ENCODE measurements around the gene PLA2G2F. TPM values are rescaled to one million over a fixed set of nuclear protein-coding genes. Genes with fewer than 3 reads are reported as not detected.

The PLA2G2F gene
- total RNA-seq, 2 donors from 2014 or later: not detected

DNA sequence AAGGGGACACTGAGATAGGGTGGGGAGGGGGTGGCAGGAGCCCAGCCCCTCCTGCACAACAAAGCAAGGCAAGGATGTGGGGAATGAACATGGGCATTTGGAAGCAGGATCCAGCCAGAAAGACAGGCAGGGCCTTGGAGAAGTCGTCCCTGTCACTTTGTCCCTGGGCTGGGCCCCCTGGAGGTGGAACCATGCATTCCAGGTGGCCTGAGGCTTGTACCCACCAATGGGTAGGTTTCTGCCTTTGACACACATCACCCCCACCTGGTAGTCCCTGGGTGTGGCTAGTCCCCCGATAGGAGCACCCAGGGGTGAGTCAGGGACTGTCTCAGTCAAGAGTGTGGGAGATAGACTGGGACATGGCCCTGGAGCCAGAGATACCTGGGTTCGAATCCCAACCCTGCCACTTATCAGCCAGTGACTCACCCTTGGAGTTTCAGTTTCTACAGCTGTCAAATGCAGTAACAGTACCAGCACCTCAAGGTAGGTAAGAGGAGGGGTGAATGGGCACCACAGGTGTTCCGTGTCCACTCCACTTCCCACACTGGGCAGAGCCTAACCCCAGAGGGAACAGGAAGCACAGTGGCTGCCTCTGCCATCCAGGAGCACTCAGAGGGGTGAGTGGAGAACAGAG is 29.8 kb upstream of the PLA2G2F start:
- Histone ChIP-seq H3K36me3 (no peaks in the 10 kb centered on the region), H3K9me3 (no peaks in the 10 kb centered on the region), H3K27me3 (replicated peaks; ENCODE audit: insufficient read depth) (no peaks in the 10 kb centered on the region), H3K27ac (no peak overlapping the region), H3K4me3 (no peak overlapping the region), H3K4me1 (ENCODE audit: control insufficient read depth in 1 of 2, low read depth in 2 of 2) (no peaks in the 10 kb centered on the region)
- no peak for ATAC-seq (ENCODE audit: insufficient number of reproducible peaks, low FRiP score, low read depth)
- TF ChIP-seq, protein P1, sequence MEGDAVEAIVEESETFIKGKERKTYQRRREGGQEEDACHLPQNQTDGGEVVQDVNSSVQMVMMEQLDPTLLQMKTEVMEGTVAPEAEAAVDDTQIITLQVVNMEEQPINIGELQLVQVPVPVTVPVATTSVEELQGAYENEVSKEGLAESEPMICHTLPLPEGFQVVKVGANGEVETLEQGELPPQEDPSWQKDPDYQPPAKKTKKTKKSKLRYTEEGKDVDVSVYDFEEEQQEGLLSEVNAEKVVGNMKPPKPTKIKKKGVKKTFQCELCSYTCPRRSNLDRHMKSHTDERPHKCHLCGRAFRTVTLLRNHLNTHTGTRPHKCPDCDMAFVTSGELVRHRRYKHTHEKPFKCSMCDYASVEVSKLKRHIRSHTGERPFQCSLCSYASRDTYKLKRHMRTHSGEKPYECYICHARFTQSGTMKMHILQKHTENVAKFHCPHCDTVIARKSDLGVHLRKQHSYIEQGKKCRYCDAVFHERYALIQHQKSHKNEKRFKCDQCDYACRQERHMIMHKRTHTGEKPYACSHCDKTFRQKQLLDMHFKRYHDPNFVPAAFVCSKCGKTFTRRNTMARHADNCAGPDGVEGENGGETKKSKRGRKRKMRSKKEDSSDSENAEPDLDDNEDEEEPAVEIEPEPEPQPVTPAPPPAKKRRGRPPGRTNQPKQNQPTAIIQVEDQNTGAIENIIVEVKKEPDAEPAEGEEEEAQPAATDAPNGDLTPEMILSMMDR (IDR thresholded peaks at IDR 0.05): no peak
- DNase-seq (ENCODE audit: low spot score): no peak

DNA sequence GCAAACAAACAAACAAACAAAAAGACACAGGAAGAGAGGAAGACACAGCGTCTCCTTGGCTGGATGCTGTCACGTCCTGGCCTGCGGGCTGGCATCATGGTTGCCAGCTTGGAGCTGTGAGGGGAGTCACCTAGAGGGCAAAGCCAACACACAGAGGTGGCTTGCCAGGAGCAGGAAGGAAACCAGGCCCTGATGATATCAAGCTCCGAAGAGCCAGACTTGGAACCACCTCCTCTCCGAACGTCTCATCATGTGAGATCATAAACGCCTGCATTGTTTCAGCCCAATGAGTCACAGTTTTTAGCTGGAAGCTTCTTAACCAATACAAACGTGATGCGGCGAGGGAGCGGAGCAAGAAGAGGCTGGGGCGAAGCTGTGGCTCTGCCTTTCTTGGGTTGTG is 28.4 kb upstream of the PLA2G2F start:
- DNase-seq (ENCODE audit: low spot score) (no peak), ATAC-seq (ENCODE audit: insufficient number of reproducible peaks, low FRiP score, low read depth) (no peak)
- no peak overlapping the region for H3K27ac ChIP-seq
- H3K36me3 ChIP-seq: no peaks in the 10 kb centered on the region
- H3K9me3 ChIP-seq: no peaks in the 10 kb centered on the region
- no peaks in the 10 kb centered on the region for H3K27me3 ChIP-seq (replicated peaks; ENCODE audit: insufficient read depth)
- no peaks in the 10 kb centered on the region for H3K4me1 ChIP-seq (ENCODE audit: control insufficient read depth in 1 of 2, low read depth in 2 of 2)
- TF ChIP-seq, protein P1 (IDR thresholded peaks at IDR 0.05): no peak
- H3K4me3 ChIP-seq: no peak overlapping the region

DNA sequence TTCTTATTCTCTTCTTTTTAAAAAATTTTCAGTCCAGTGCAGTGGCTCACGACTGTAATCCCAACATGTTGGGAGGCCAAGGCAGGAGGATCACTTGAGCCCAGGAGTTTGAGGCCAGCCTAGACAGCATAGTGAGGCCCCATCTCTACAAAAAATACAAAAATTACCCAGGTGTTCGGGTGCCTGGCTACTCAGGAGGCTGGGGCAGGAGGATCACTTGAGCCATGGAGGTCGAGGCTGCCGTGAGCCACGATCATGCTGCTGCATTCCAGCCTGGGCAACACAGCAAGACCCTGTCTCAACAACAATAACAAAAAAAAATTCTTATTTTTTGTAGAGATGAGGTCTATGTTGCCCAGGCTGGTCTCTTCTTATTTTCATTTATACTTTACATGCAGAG is 27.7 kb upstream of the PLA2G2F start:
- ATAC-seq (ENCODE audit: insufficient number of reproducible peaks, low FRiP score, low read depth): no peak
- Histone ChIP-seq H3K36me3 (no peaks in the 10 kb centered on the region), H3K27ac (no peak overlapping the region), H3K9me3 (no peaks in the 10 kb centered on the region), H3K4me1 (ENCODE audit: control insufficient read depth in 1 of 2, low read depth in 2 of 2) (no peaks in the 10 kb centered on the region), H3K27me3 (replicated peaks; ENCODE audit: insufficient read depth) (no peaks in the 10 kb centered on the region), H3K4me3 (no peak overlapping the region)
- TF ChIP-seq, protein P1 (IDR thresholded peaks at IDR 0.05): no peak
- DNase-seq (ENCODE audit: low spot score): no peak

DNA sequence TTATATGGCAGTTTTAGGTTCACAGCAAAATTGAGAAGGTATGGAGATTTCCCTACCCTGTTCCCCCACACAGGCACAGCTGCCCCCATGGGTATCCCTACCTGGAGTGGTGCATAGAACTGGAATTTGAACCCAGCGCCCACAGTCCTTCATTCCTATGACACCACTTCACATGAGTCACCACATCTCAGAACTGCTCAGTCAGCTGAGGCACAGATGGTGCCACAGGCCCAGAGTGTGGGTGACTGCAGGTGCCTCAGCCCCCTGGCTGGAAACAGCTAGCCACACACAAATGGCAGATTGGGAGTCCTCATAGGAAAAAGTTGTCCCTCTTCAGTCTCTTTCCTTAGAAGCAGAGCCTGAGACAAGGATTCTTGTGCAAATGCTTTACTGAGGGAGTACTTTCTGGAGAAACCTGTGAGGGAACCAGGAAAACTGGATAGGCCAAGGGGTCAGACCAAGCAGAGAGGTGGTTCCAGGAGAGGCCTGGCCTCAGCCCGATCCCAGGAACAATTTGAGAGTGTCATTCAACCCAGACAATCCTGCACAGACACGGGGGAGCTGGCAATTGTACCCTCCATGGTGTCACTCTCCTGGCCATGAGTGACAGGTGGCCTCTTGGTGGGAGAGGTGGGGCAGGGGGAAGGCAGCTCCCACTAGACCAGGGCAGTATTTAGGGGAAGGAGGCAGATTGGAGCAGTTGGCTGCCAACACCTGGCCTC is 26.7 kb upstream of the PLA2G2F start:
- DNase-seq (ENCODE audit: low spot score) (no peak), ATAC-seq (ENCODE audit: insufficient number of reproducible peaks, low FRiP score, low read depth) (no peak)
- H3K27ac ChIP-seq: no peak overlapping the region
- no peak overlapping the region for H3K4me3 ChIP-seq
- H3K4me1 ChIP-seq (ENCODE audit: control insufficient read depth in 1 of 2, low read depth in 2 of 2): no peaks in the 10 kb centered on the region
- no peaks in the 10 kb centered on the region for H3K9me3 ChIP-seq
- H3K36me3 ChIP-seq: no peaks in the 10 kb centered on the region
- H3K27me3 ChIP-seq (replicated peaks; ENCODE audit: insufficient read depth): no peaks in the 10 kb centered on the region
- TF ChIP-seq, protein P1 (IDR thresholded peaks at IDR 0.05): no peak

DNA sequence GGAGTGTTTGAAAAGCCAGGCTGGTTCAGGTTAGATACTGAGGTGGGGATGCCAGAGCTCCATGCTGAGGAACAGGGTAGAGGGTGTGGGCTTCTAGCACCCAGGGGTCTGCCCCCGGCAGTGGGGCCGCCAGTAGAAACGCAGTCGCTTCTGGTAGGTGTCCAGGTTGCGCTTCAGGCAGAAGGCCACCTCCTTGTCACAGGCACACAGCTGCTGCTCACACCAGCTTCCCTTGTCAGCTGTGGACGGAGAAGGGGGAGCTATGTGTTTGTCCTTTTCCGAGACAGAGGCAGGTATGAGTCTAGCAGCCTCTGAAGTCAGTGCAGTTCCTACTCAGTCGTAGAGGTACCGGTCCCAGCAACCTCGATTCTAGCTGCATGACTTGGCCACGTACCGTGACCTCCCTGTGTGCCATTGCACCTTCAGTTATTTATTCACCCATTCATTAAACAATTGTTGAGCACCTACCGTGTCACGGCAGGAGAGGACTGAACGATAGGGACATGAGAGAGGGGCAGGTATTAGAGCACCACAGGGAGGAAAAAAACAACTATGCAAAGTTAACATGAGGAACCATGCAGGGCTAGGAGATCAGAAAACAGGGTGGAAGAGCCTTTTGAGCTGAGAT is 25.0 kb upstream of the PLA2G2F start:
- Histone ChIP-seq H3K9me3 (no peaks in the 10 kb centered on the region), H3K36me3 (no peaks in the 10 kb centered on the region)
- no peak for ATAC-seq (ENCODE audit: insufficient number of reproducible peaks, low FRiP score, low read depth)

More for the DNA sequence above, 25.0 kb upstream of the PLA2G2F start:
- Histone ChIP-seq H3K27ac (no peak overlapping the region), H3K4me1 (ENCODE audit: control insufficient read depth in 1 of 2, low read depth in 2 of 2) (no peaks in the 10 kb centered on the region), H3K4me3 (no peak overlapping the region), H3K27me3 (replicated peaks; ENCODE audit: insufficient read depth) (no peaks in the 10 kb centered on the region)
- DNase-seq (ENCODE audit: low spot score): no peak
- TF ChIP-seq, protein P1 (IDR thresholded peaks at IDR 0.05): no peak
